NCI-H1092 (cell line): ENCODE measurements around the gene PKP4.
A peak's percentile ranks its signal among the peaks of the same experiment; 100 is the strongest.

Experiments used
- DNase-seq: peaks from one replicate; lab custom pipeline; 2025; lab: John Stamatoyannopoulos, UW

The PKP4 gene

DNA sequence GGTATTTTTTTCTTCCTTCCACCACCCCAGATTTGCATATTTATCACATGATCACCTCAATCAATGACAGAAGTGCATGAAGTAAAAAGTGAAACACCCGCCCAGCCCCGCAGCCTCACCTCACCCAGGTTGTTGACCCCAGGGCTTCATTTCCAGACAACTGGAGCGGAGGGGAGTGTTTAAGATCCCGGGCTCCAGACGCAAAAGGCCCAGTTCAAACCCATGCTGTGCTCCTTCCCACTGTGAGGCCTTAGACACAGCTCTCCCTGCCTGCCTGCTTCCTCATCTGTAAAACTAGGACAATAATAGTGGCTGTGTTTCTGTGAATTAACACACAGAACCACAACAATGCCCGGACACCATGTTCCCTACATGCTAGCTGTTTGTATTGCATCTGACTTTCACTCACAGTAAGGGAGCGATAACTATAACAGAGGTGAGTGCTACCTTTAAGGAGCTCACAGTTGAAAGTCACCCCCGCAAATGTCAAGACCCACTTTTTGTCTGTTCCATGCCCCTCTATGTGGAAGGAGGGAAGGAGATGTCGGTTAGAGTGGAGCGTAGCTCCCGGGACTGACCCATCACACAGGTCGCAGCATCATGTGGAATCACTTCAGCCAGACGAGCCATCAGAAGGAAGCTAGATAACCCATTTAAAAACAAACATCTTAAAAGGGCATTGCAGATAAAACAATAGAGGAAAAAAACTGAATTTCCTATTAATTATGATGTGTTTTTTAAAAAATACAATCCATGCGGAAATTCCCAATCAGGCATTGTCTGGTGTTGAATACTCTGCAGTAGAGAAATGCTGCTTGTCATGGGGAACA lies 260.8 kb downstream of the PKP4 start:
- DNase-seq: no peak

GRCh38 chr2:158718196-158718585 lies 261.4 kb downstream of the PKP4 start:
- no peak for DNase-seq

DNA sequence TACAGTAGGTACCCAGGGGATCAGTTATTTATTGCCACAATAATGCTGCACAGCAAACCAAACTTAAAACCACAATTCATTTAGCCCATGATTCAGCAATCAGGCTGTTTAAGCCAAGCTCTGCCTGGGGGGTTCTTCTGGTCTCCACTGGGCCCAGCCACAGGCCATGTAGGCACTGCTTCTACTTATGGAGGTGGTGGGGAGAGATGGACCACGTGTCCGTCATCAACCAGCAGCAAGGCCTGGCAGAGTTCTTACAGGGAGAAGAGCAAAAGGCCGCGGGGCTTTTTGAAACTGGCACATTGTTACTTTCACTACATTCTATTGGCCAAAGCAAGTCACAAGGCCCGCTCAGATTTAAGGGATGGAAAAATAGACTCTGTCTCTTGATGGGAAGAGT lies 262.1 kb downstream of the PKP4 start:
- DNase-seq: no peak

- no peak for DNase-seq
These were observed 262.7 kb downstream of the PKP4 start for GRCh38 chr2:158719403-158719802.

- DNase-seq: no peak
These were observed 265.7 kb downstream of the PKP4 start for GRCh38 chr2:158722266-158723105.

GRCh38 chr2:158723181-158723838 lies 266.6 kb downstream of the PKP4 start:
- no peak for DNase-seq

- no peak for DNase-seq
These were observed 267.4 kb downstream of the PKP4 start for GRCh38 chr2:158723921-158724802.

- no peak for DNase-seq
These were observed 268.1 kb downstream of the PKP4 start for GRCh38 chr2:158724803-158725381.

GRCh38 chr2:158725441-158725891 lies 268.7 kb downstream of the PKP4 start:
- DNase-seq: peak; percentile 16

DNA sequence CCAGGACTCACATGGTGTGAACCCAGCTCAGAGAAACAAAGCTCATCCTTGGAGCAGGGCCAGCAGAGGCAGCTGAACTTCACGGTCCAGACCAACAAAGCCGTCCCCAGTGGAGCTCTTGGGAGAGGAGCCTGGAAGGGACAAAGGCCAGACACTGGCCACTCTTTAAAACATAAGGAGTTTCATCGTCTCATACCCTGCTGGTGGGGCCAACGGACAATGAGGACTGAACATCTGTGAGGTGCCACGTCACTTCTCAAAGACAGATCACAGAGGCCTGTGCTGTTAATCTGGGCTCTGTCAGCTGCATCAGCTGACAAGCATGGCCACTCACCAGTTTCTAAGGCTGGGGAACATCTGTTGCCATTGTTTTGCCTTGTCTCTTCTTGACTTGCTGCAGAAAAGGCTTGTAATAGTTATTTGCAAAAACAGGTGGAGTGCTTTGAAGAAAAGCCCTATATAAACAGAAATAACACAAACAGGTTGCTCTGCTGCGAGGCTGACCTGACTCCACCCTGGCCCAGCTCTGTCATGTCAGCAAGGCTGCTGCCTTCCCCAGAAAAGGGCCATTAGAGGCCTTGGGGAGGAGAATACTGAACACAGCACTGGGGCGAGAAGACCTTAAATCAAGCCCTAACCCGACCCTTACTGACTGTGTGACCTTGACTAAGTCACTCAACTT lies 270.3 kb downstream of the PKP4 start:
- DNase-seq: no peak

DNA sequence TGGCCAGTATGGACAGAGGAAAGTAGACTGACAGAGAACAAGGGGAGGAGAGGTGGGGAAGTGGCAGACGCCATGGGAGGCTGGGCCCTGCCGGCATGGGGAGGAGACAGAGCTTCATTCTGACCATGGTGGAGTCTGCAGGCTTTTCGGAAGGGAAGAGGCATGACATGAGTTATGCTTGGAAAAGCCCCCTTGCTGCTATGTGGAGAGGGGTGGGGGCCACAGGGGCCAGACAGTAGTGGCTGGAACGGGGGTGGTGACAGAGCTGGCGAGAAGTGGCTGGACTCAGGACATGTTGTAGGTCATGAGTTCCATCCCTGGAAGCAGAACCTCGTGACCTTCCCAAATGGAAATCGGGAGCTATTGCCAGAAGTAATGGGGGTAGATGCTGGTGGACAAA lies 271.7 kb downstream of the PKP4 start:
- no peak for DNase-seq

DNA sequence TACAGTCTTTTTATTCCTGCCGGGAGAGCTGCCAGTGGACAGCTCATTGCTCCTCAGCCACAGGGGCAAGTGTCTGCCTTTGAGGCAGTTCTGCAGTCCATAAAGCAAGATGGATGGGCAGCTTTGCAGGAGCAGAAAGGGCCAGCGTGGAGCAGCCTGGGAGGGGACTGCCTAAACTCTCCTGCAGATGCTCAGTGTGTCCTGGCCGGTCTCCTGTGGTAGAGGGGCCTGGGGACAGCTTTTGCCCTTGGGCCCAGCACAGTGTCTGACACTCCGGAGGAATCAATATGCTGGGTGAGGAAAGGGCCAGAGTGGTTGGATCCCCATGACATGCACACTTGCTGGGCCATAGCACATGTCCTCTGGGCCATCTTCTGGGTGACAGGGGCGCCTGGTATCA lies 272.7 kb downstream of the PKP4 start:
- DNase-seq: no peak

DNA sequence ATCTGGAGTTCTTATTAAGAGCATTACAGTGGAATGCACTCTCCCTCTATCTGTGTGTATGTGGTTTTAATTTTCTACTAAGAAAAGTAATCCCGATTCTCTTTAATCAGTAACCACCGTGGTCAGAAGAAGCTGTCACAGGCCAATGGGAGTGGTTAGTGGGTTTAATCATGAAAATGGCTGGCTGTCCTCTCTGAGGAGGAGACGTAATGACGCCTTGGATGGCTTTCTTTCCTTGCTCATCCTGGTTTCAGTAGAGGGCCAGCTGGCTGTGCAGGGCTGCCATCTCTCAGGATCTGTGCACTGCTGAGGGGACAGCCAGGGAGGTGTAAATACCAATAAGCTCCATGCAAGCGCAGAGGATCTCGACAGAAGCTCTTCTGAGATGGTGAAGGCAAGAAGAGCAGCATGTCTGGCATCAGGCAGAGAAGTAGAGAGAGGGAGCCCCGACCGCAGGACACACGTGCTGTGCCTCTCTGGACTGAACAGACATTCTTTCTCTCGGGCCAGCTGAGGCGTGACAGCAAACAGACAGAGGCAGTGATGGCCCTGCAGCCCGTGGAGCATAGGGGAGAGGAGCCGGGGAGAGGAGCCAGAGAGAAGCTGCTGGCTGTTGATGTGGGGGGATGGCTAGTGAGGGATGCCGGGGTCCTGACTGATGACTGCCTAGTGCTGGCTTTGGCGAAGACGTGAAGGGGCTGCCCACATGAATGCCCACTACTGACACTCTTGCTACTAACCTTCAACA lies 273.3 kb downstream of the PKP4 start:
- DNase-seq: no peak

DNA sequence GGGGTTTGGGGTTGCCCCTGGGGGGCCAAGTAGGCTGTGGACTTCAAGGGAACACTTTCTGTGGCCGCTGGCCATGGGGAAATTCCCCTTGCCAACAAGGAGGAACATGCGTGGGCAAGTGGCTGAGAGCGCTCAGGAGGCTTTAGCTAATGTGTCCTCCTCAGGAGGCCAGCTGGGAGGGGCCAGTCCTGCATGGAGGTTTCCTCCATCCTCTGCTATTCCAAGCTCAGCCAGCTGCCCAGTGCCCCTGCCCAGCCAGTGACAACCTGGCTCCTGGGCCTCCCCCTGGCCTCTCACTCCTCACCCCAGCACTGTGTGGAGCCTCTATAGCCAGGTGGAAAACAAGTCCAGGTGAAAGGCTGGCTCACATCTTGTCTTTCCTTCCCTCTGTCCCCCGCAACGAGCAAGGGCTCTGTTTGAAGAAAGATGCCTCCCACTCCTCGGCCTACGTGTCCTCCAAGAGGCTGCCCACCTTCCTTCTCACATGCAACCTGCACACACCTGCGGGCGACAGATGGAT lies 273.9 kb downstream of the PKP4 start:
- DNase-seq: no peak

- no peak for DNase-seq
These were observed 274.6 kb downstream of the PKP4 start for GRCh38 chr2:158731386-158731785.
